HEK293T (cell line): ENCODE data around the gene SUSD1.
"Not testable (repeated sequence)": the region's sequence is repeated elsewhere in the genome, so short reads cannot be mapped to it uniquely, and the experiment has no call there.

Source experiments
- CTCF ChIA-PET: fragments of 350-600 bp; formaldehyde crosslinking; extraction: SDS; loops from one replicate; lab custom pipeline; 2021; ENCODE audit warnings: antibody characterized with exemption, inconsistent platforms; lab: Yijun Ruan, JAX
- POLR2A ChIA-PET: fragments of 350-600 bp; formaldehyde crosslinking; extraction: SDS; loops from one replicate; lab custom pipeline; 2020; ENCODE audit warnings: antibody characterized with exemption, inconsistent platforms; lab: Yijun Ruan, JAX
- DNase-seq: peaks from one replicate; pipeline ENCODE4 v3.0.0; 2012; ENCODE audit warnings: mixed read lengths; ENCODE audit errors: extremely low spot score
- ARNT ChIP-seq: fragments of 450-650 bp; IDR thresholded peaks from 2 replicates; pipeline ENCODE4 v1.6.1; 2017; ENCODE audit warnings: mild to moderate bottlenecking
- BHLHE40 ChIP-seq: fragments of 450-650 bp; IDR thresholded peaks from 2 replicates; pipeline ENCODE4 v1.6.1; 2016; ENCODE audit warnings: mild to moderate bottlenecking, moderate library complexity, borderline replicate concordance
- CTBP1 ChIP-seq: fragments of 450-650 bp; IDR thresholded peaks from 2 replicates; pipeline ENCODE4 v1.6.1; 2016; ENCODE audit warnings: borderline replicate concordance
- ELF4 ChIP-seq: fragments of 450-650 bp; IDR thresholded peaks from 2 replicates; pipeline ENCODE4 v1.6.1; 2017; ENCODE audit warnings: antibody characterized with exemption
- FOXA1 ChIP-seq: fragments of 450-650 bp; IDR thresholded peaks from 2 replicates; pipeline ENCODE4 v1.6.1; 2016; ENCODE audit warnings: mild to moderate bottlenecking
- FOXK2 ChIP-seq: fragments of 450-650 bp; IDR thresholded peaks from 2 replicates; pipeline ENCODE4 v1.6.1; 2016; ENCODE audit warnings: mild to moderate bottlenecking
- FOXM1 ChIP-seq: fragments of 450-650 bp; IDR thresholded peaks from 2 replicates; pipeline ENCODE4 v1.6.1; 2017; ENCODE audit warnings: mild to moderate bottlenecking, borderline replicate concordance
- L3MBTL2 ChIP-seq: fragments of 450-650 bp; conservative IDR thresholded peaks from 2 replicates; pipeline ENCODE4 v1.6.1; 2016; ENCODE audit warnings: mild to moderate bottlenecking
- LEF1 ChIP-seq: fragments of 450-650 bp; IDR thresholded peaks from 2 replicates; pipeline ENCODE4 v1.6.1; 2017; ENCODE audit warnings: mild to moderate bottlenecking, borderline replicate concordance
- NFRKB ChIP-seq: fragments of 450-650 bp; IDR thresholded peaks from 2 replicates; pipeline ENCODE4 v1.6.1; 2016; ENCODE audit warnings: mild to moderate bottlenecking, moderate library complexity
- PKNOX1 ChIP-seq: fragments of 450-650 bp; IDR thresholded peaks from 2 replicates; pipeline ENCODE4 v1.6.1; 2016
- SP1 ChIP-seq: fragments of 450-650 bp; IDR thresholded peaks from 2 replicates; pipeline ENCODE4 v1.6.1; 2017
- SUZ12 ChIP-seq: fragments of 450-650 bp; IDR thresholded peaks from 2 replicates; pipeline ENCODE4 v1.6.1; 2016; ENCODE audit warnings: mild to moderate bottlenecking
- TARDBP ChIP-seq: fragments of 450-650 bp; IDR thresholded peaks from 2 replicates; pipeline ENCODE4 v1.6.1; 2016
- ZNF384 ChIP-seq: fragments of 450-650 bp; IDR thresholded peaks from 2 replicates; pipeline ENCODE4 v1.6.1; 2016

Gene SUSD1

GRCh38 chr9:112074250-112075008 lies 100.7 kb downstream of the SUSD1 start:
- ChIA-PET CTCF (interaction anchor here (0.5 to 3.0 kb wide), 16 partner anchors 8 to 1963 kb away, joined by 3 to 16 read pairs (median 4); partner anchors contain the start of gene UGCG), POLR2A (no interaction called here)
- DNase-seq = peak; percentile 59
- no peak for TF ChIP-seq L3MBTL2
- 0 out of 2 replicates have a peak, but pooled peaks have one; percentile 34 for TF ChIP-seq ZNF384

GRCh38 chr9:112073639-112074173 lies 101.4 kb downstream of the SUSD1 start:
- POLR2A ChIA-PET, DNase-seq: not testable (repeated sequence)
- CTCF ChIA-PET = interaction anchor here (3.0 kb wide), 1 partner anchor 314 kb away, joined by 16 read pairs; no protein-coding TSS in a partner anchor

GRCh38 chr9:112072721-112073638 lies 102.1 kb downstream of the SUSD1 start:
- CTCF ChIA-PET = interaction anchor here (3.0 kb wide), 1 partner anchor 313 kb away, joined by 16 read pairs; no protein-coding TSS in a partner anchor
- no peak for DNase-seq
- POLR2A ChIA-PET = no interaction called here
- TF ChIP-seq FOXK2 (no peak), PKNOX1 (no peak), CTBP1 (no peak), ZNF384 (no peak)

- DNase-seq = no peak
- TF ChIP-seq SP1 = no peak
- TF ChIP-seq BHLHE40 = no peak
- no peak for TF ChIP-seq SUZ12
- TF ChIP-seq LEF1 = no peak
- TF ChIP-seq ARNT = no peak
- no peak for TF ChIP-seq L3MBTL2
- no peak for TF ChIP-seq ZNF384
- no peak for TF ChIP-seq FOXK2
- no peak for TF ChIP-seq NFRKB
- ChIA-PET CTCF (no interaction called here), POLR2A (no interaction called here)
Measured at GRCh38 chr9:112069318-112070169, 105.6 kb downstream of the SUSD1 start.

- DNase-seq = peak; percentile 31
- ChIA-PET CTCF (interaction anchor here (0.5 to 0.9 kb wide), 2 partner anchors 9 to 307 kb away, joined by 3 read pairs; no protein-coding TSS in a partner anchor), POLR2A (no interaction called here)
- TF ChIP-seq TARDBP (no peak), FOXM1 (no peak), SP1 (no peak), NFRKB (no peak), ELF4 (no peak), CTBP1 (no peak), L3MBTL2 (no peak), ZNF384 (no peak), FOXK2 (no peak), FOXA1 (no peak), SUZ12 (no peak), PKNOX1 (no peak)
Measured at GRCh38 chr9:112065806-112066606, 109.1 kb downstream of the SUSD1 start.

- CTCF ChIA-PET = no interaction called here
- no peak for DNase-seq
- TF ChIP-seq FOXM1 = no peak
- no peak for TF ChIP-seq TARDBP
- TF ChIP-seq FOXK2 = no peak
- TF ChIP-seq SUZ12 = no peak
- no peak for TF ChIP-seq CTBP1
- TF ChIP-seq L3MBTL2 = no peak
- no peak for TF ChIP-seq ARNT
- no peak for TF ChIP-seq ZNF384
- TF ChIP-seq NFRKB = no peak
- TF ChIP-seq BHLHE40 = no peak
- no peak for TF ChIP-seq LEF1
- POLR2A ChIA-PET = no interaction called here
Measured at GRCh38 chr9:112064871-112065270, 110.2 kb downstream of the SUSD1 start.
